SJCRH30 (cell line): ENCODE results near the gene NCBP2L. TPM values are rescaled to one million over a fixed set of nuclear protein-coding genes. Genes with fewer than 3 reads are reported as not detected.

Experiments used
- DNase-seq, 2 experiments: peaks; one replicate each; pipeline ENCODE4 v3.0.0-alpha.2; 2015 to 2020
- H3K27ac ChIP-seq: fragments of 250-450 bp; sonication (Bioruptor Pico); 2 replicates; pipeline ENCODE4 v1.5.1; 2020; ENCODE audit warnings: mild to moderate bottlenecking, moderate library complexity
- H3K27me3 ChIP-seq: fragments of 250-450 bp; sonication (Bioruptor Pico); 2 replicates; pipeline ENCODE4 v1.5.1; 2020; ENCODE audit warnings: mild to moderate bottlenecking, moderate library complexity
- H3K36me3 ChIP-seq: fragments of 250-450 bp; sonication (Bioruptor Pico); 2 replicates; pipeline ENCODE4 v1.5.1; 2020; ENCODE audit warnings: mild to moderate bottlenecking, moderate library complexity
- H3K4me1 ChIP-seq: fragments of 250-450 bp; sonication (Bioruptor Pico); 2 replicates; pipeline ENCODE4 v1.5.1; 2020; ENCODE audit warnings: mild to moderate bottlenecking, moderate library complexity
- H3K4me3 ChIP-seq: fragments of 250-450 bp; sonication (Bioruptor Pico); 2 replicates; pipeline ENCODE4 v1.5.1; 2020; ENCODE audit warnings: mild to moderate bottlenecking, moderate library complexity
- H3K9me3 ChIP-seq: fragments of 250-450 bp; sonication (Bioruptor Pico); replicated peaks from 2 replicates; pipeline ENCODE4 v1.5.1; 2020; ENCODE audit warnings: mild to moderate bottlenecking, moderate library complexity
- total RNA-seq: library from RNA; depleted of rRNA; stranded (reverse); fragments of >200 nt; shearing (Covaris generic); gene quantifications from 2 replicates; pipeline ENCODE4 v1.2.3, GENCODE V29; 2014

Gene NCBP2L
- total RNA-seq, 1 experiment from 2014 or later, result not detected

GRCh38 chrX:107743995-107744394, 33.5 kb upstream of the NCBP2L start:
- Histone ChIP-seq H3K4me1 (0 out of 2 replicates have a peak, but pooled peaks cover 3% of the 10 kb centered on the region), H3K27ac (no peak overlapping the region), H3K9me3 (no peaks in the 10 kb centered on the region), H3K4me3 (no peak overlapping the region), H3K36me3 (no peaks in the 10 kb centered on the region), H3K27me3 (no peaks in the 10 kb centered on the region)
- DNase-seq, result no peak

GRCh38 chrX:107744868-107745267, 32.7 kb upstream of the NCBP2L start:
- Histone ChIP-seq H3K36me3 (no peaks in the 10 kb centered on the region), H3K27ac (no peak overlapping the region), H3K4me1 (0 out of 2 replicates have a peak, but pooled peaks cover 3% of the 10 kb centered on the region), H3K4me3 (no peak overlapping the region), H3K9me3 (no peaks in the 10 kb centered on the region), H3K27me3 (no peaks in the 10 kb centered on the region)
- DNase-seq, result no peak

GRCh38 chrX:107747596-107748161, 29.9 kb upstream of the NCBP2L start:
- H3K4me1 ChIP-seq, result 0 out of 2 replicates have a peak, but pooled peaks cover 3% of the 10 kb centered on the region

GRCh38 chrX:107748506-107748905, 29.0 kb upstream of the NCBP2L start:
- Histone ChIP-seq H3K27me3 (no peaks in the 10 kb centered on the region), H3K4me3 (no peak overlapping the region), H3K36me3 (no peaks in the 10 kb centered on the region), H3K4me1 (0 out of 2 replicates have a peak, but pooled peaks cover 3% of the 10 kb centered on the region), H3K27ac (no peak overlapping the region), H3K9me3 (no peaks in the 10 kb centered on the region)
- no peak for DNase-seq

More at GRCh38 chrX:107747596-107748161, 29.9 kb upstream of the NCBP2L start:
- Histone ChIP-seq H3K9me3 (no peaks in the 10 kb centered on the region), H3K27me3 (no peaks in the 10 kb centered on the region), H3K4me3 (no peak overlapping the region), H3K36me3 (no peaks in the 10 kb centered on the region), H3K27ac (no peak overlapping the region)
- DNase-seq, result peak; percentile 11 to 28

GRCh38 chrX:107750263-107750662, 27.3 kb upstream of the NCBP2L start:
- no peaks in the 10 kb centered on the region for H3K36me3 ChIP-seq
- no peak overlapping the region for H3K27ac ChIP-seq
- 0 out of 2 replicates have a peak, but pooled peaks cover 3% of the 10 kb centered on the region for H3K4me1 ChIP-seq
- H3K4me3 ChIP-seq, result no peak overlapping the region
- H3K9me3 ChIP-seq, result no peaks in the 10 kb centered on the region
- H3K27me3 ChIP-seq, result no peaks in the 10 kb centered on the region
- no peak for DNase-seq

- DNase-seq, result no peak
- Histone ChIP-seq H3K4me1 (0 out of 2 replicates have a peak, but pooled peaks cover 3% of the 10 kb centered on the region), H3K4me3 (no peak overlapping the region), H3K27me3 (no peaks in the 10 kb centered on the region), H3K27ac (no peak overlapping the region), H3K9me3 (no peaks in the 10 kb centered on the region), H3K36me3 (no peaks in the 10 kb centered on the region)
Observed at GRCh38 chrX:107750861-107751445, 26.6 kb upstream of the NCBP2L start.

- H3K9me3 ChIP-seq, result no peaks in the 10 kb centered on the region
- H3K36me3 ChIP-seq, result no peaks in the 10 kb centered on the region
- no peak overlapping the region for H3K27ac ChIP-seq
- no peaks in the 10 kb centered on the region for H3K27me3 ChIP-seq
- no peak for DNase-seq
- H3K4me1 ChIP-seq, result 0 out of 2 replicates have a peak, but pooled peaks cover 3% of the 10 kb centered on the region
- no peak overlapping the region for H3K4me3 ChIP-seq
Observed at GRCh38 chrX:107752043-107752442, 25.5 kb upstream of the NCBP2L start.

GRCh38 chrX:107752714-107753113, 24.8 kb upstream of the NCBP2L start:
- H3K4me1 ChIP-seq, result peaks cover 4% of the 10 kb centered on the region; the same call in 1 of the 2 replicates

GRCh38 chrX:107753187-107753586, 24.3 kb upstream of the NCBP2L start:
- no peak for DNase-seq
- no peaks in the 10 kb centered on the region for H3K27me3 ChIP-seq
- no peaks in the 10 kb centered on the region for H3K9me3 ChIP-seq
- peaks cover 5% of the 10 kb centered on the region; the same call in 1 of the 2 replicates for H3K4me1 ChIP-seq
- H3K36me3 ChIP-seq, result no peaks in the 10 kb centered on the region
- H3K4me3 ChIP-seq, result no peak overlapping the region
- no peak overlapping the region for H3K27ac ChIP-seq

More at GRCh38 chrX:107752714-107753113, 24.8 kb upstream of the NCBP2L start:
- no peaks in the 10 kb centered on the region for H3K36me3 ChIP-seq
- H3K4me3 ChIP-seq, result no peak overlapping the region
- H3K9me3 ChIP-seq, result no peaks in the 10 kb centered on the region
- no peak for DNase-seq
- no peaks in the 10 kb centered on the region for H3K27me3 ChIP-seq
- H3K27ac ChIP-seq, result no peak overlapping the region

- H3K4me1 ChIP-seq, result peaks cover 5% of the 10 kb centered on the region; the same call in 1 of the 2 replicates
Observed at GRCh38 chrX:107755721-107756120, 21.8 kb upstream of the NCBP2L start.

GRCh38 chrX:107758231-107758766, 19.2 kb upstream of the NCBP2L start:
- H3K4me1 ChIP-seq, result peaks cover 5% of the 10 kb centered on the region; the same call in 1 of the 2 replicates
- H3K27me3 ChIP-seq, result no peaks in the 10 kb centered on the region
- no peak overlapping the region for H3K4me3 ChIP-seq
- no peak overlapping the region for H3K27ac ChIP-seq
- H3K36me3 ChIP-seq, result no peaks in the 10 kb centered on the region
- peak; percentile 17 to 55 for DNase-seq
- H3K9me3 ChIP-seq, result no peaks in the 10 kb centered on the region

More at GRCh38 chrX:107755721-107756120, 21.8 kb upstream of the NCBP2L start:
- Histone ChIP-seq H3K27ac (no peak overlapping the region), H3K27me3 (no peaks in the 10 kb centered on the region), H3K9me3 (no peaks in the 10 kb centered on the region), H3K4me3 (no peak overlapping the region), H3K36me3 (no peaks in the 10 kb centered on the region)
- no peak for DNase-seq

GRCh38 chrX:107760304-107761077, 17.0 kb upstream of the NCBP2L start:
- H3K36me3 ChIP-seq, result no peaks in the 10 kb centered on the region
- peaks cover 5% of the 10 kb centered on the region; the same call in 1 of the 2 replicates for H3K4me1 ChIP-seq
- no peak overlapping the region for H3K4me3 ChIP-seq
- no peaks in the 10 kb centered on the region for H3K27me3 ChIP-seq
- DNase-seq, result no peak
- H3K27ac ChIP-seq, result no peak overlapping the region
- H3K9me3 ChIP-seq, result no peaks in the 10 kb centered on the region

- no peak for DNase-seq
- no peaks in the 10 kb centered on the region for H3K27me3 ChIP-seq
- H3K9me3 ChIP-seq, result no peaks in the 10 kb centered on the region
- no peaks in the 10 kb centered on the region for H3K4me1 ChIP-seq
- no peaks in the 10 kb centered on the region for H3K36me3 ChIP-seq
- H3K4me3 ChIP-seq, result no peak overlapping the region
- H3K27ac ChIP-seq, result no peak overlapping the region
Observed at GRCh38 chrX:107763647-107764046, 13.9 kb upstream of the NCBP2L start.

- H3K4me1 ChIP-seq, result no peaks in the 10 kb centered on the region
- H3K27me3 ChIP-seq, result no peaks in the 10 kb centered on the region
- no peak overlapping the region for H3K27ac ChIP-seq
- DNase-seq, result no peak
- H3K9me3 ChIP-seq, result no peaks in the 10 kb centered on the region
- no peaks in the 10 kb centered on the region for H3K36me3 ChIP-seq
- H3K4me3 ChIP-seq, result no peak overlapping the region
Observed at GRCh38 chrX:107764845-107765608, 12.5 kb upstream of the NCBP2L start.
